RWPE2 (cell line): ENCODE results near the gene PARVB.

Source experiments
- ATAC-seq: fragments of 200-7000 bp; cut with Tn5 transposase; 3 replicates; pipeline ENCODE4 v1.9.1; 2021; ENCODE audit warnings: low read depth
- DNase-seq: peaks from one replicate; pipeline ENCODE4 v3.0.0-alpha.2; 2020; ENCODE audit warnings: low spot score
- H3K27ac ChIP-seq: fragments of 450-650 bp; 2 replicates; pipeline ENCODE4 v1.5.1; 2017; ENCODE audit warnings: mild to moderate bottlenecking; ENCODE audit not compliant: poor library complexity, severe bottlenecking
- H3K27me3 ChIP-seq: fragments of 250-450 bp; sonication (Bioruptor Pico); 2 replicates; pipeline ENCODE4 v1.5.1; 2021; ENCODE audit warnings: mild to moderate bottlenecking, moderate library complexity; ENCODE audit not compliant: insufficient read depth, poor library complexity, severe bottlenecking
- H3K36me3 ChIP-seq: fragments of 250-450 bp; sonication (Bioruptor Pico); 2 replicates; pipeline ENCODE4 v1.5.1; 2020; ENCODE audit warnings: low read depth, mild to moderate bottlenecking, moderate library complexity
- H3K4me1 ChIP-seq: fragments of 250-450 bp; sonication (Bioruptor Pico); 2 replicates; pipeline ENCODE4 v1.5.1; 2021; ENCODE audit warnings: mild to moderate bottlenecking, moderate library complexity; ENCODE audit not compliant: insufficient read depth, poor library complexity, severe bottlenecking
- H3K4me3 ChIP-seq: fragments of 250-450 bp; sonication (Bioruptor Pico); 2 replicates; pipeline ENCODE4 v1.5.1; 2021; ENCODE audit warnings: mild to moderate bottlenecking, moderate library complexity; ENCODE audit not compliant: severe bottlenecking
- H3K9me3 ChIP-seq: fragments of 250-450 bp; sonication (Bioruptor Pico); 2 replicates; pipeline ENCODE4 v1.5.1; 2021; ENCODE audit warnings: mild to moderate bottlenecking, moderate library complexity; ENCODE audit not compliant: severe bottlenecking
- TF ChIP-seq, protein P1 (sequence below): fragments of 450-650 bp; IDR thresholded peaks from one replicate; pipeline ENCODE4 v1.5.1; 2017; ENCODE audit warnings: mild to moderate bottlenecking, moderate library complexity; ENCODE audit not compliant: poor library complexity, severe bottlenecking

PARVB gene

DNA sequence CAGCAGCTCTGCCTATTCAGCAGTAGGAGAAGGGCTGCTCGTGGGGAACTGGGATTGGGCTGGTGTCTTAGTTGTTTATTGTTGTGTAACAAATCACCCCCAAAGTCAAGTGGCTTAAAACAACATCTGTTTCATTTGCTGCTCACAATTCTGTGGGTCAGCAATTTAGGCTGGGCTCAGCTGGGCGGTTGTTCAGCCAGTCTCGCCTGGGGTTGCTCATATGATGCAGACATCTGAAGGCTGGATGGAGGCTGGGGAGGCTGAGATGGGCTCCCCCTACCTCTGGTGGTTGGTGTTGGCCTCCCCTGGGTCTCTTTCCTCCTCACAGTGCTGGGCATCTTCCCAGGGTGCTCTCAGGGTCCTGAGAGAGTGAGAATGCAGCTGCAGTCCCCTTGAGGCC lies 113.3 kb downstream of the PARVB start:
- Histone ChIP-seq H3K27me3 (no peaks in the 10 kb centered on the region), H3K9me3 (no peaks in the 10 kb centered on the region), H3K4me1 (no peaks in the 10 kb centered on the region), H3K4me3 (no peak overlapping the region), H3K36me3 (no peaks in the 10 kb centered on the region; the same call in 1 of the 2 replicates), H3K27ac (no peak overlapping the region)
- no peak for DNase-seq
- ATAC-seq: no peak
- TF ChIP-seq, protein P1, sequence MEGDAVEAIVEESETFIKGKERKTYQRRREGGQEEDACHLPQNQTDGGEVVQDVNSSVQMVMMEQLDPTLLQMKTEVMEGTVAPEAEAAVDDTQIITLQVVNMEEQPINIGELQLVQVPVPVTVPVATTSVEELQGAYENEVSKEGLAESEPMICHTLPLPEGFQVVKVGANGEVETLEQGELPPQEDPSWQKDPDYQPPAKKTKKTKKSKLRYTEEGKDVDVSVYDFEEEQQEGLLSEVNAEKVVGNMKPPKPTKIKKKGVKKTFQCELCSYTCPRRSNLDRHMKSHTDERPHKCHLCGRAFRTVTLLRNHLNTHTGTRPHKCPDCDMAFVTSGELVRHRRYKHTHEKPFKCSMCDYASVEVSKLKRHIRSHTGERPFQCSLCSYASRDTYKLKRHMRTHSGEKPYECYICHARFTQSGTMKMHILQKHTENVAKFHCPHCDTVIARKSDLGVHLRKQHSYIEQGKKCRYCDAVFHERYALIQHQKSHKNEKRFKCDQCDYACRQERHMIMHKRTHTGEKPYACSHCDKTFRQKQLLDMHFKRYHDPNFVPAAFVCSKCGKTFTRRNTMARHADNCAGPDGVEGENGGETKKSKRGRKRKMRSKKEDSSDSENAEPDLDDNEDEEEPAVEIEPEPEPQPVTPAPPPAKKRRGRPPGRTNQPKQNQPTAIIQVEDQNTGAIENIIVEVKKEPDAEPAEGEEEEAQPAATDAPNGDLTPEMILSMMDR: no peak

DNA sequence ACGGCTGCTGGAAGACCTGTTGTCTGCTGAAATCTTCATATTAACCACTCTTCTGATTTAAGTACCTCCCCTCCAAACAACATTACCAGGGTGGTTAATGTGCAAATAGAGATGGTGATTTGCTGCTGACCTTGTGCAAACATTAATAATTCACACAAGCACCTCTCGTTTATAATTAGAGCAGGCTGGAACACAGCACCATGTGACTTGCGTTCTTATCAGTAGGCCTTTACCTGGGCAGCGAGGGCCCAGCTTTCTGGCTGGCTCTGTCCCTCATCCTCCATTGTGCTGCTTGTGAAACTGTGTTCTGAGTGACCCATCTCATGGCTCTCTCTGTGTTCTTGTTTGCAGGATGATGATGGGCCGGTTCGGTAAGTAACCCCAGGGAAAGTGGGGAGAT lies 115.7 kb downstream of the PARVB start:
- H3K9me3 ChIP-seq: no peaks in the 10 kb centered on the region
- H3K27me3 ChIP-seq: no peaks in the 10 kb centered on the region
- TF ChIP-seq, protein P1: no peak
- H3K27ac ChIP-seq: no peak overlapping the region
- H3K4me3 ChIP-seq: no peak overlapping the region
- no peaks in the 10 kb centered on the region; the same call in 1 of the 2 replicates for H3K36me3 ChIP-seq
- DNase-seq (no peak), ATAC-seq (no peak)
- no peaks in the 10 kb centered on the region for H3K4me1 ChIP-seq

DNA sequence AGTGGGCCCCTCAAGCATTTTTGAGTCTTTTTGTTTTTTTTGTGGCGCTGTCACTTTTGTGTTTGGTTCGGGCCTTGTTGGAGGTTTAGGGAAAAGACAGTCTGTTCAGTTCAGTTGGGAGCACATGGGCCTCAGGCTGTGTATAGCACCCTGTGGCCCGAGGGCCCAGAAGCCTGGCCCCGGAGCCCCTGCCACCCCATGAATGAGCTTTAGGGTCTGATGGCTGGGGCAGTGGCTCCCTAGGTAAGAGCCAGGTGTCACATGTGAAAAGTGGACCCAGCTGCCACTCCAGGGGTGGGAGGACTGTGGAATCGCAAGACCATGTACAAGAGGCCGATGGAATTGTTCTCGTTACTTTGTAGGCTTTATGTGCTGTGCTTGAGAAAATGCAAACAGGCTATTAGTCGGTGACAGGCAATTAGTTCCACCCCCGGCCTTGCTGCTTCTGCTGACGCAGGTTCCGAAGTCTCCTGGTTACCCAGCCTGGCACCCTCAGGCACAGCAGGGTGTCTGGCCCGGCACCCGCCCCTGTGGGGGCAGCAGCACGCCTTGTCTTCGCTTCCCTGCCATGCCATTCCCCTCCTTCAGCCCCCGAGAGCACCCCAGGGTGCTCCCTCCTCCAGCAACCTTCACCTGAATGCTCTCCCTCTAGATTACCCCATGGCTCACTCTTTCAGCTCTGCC lies 118.5 kb downstream of the PARVB start:
- Histone ChIP-seq H3K36me3 (no peaks in the 10 kb centered on the region), H3K9me3 (no peaks in the 10 kb centered on the region), H3K4me1 (no peaks in the 10 kb centered on the region), H3K27me3 (no peaks in the 10 kb centered on the region), H3K4me3 (no peak overlapping the region), H3K27ac (no peak overlapping the region)
- no peak for DNase-seq
- TF ChIP-seq, protein P1: no peak
- ATAC-seq: no peak

DNA sequence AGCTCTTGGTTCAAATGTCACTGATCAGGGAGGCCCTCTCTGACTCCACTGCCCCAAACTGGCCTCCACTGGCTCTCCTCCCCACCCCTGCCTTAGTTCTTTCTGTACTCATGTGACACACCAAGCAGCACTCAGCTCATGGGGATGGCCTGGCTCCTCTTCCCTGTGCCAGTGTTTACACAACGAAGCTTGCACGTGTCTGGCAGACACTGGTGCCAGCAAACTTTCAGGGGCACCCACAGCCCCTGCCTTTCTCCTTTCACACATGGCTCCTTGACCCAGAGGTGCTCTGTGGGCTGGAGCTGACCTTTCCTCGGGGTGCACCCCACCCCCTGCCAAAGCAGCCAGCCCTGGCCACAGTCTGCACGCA lies 119.0 kb downstream of the PARVB start:
- no peaks in the 10 kb centered on the region for H3K36me3 ChIP-seq
- no peaks in the 10 kb centered on the region for H3K9me3 ChIP-seq
- H3K4me1 ChIP-seq: no peaks in the 10 kb centered on the region
- TF ChIP-seq, protein P1: no peak
- H3K4me3 ChIP-seq: no peak overlapping the region
- no peak for ATAC-seq
- DNase-seq: no peak
- no peak overlapping the region for H3K27ac ChIP-seq
- H3K27me3 ChIP-seq: no peaks in the 10 kb centered on the region

DNA sequence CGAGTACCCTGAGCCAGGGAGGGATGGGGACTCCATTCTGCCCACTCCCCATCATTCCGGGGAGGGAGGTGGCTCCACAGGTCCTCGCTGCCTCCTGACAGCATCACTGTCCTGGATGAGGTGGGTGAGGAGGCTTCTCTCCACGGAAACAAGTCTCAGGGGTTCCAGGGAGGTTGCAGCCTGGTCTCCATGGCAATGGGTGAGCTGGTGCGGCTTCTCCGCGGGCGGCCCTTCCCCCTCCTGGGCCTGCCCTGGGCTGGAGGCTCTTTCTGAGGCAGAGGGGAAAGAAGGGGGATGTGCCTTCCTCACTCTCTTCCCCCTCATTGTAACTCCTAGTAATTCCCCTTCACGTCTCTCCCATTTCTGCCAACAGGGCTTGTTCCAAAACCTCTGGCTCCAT lies 119.5 kb downstream of the PARVB start:
- ATAC-seq (no peak), DNase-seq (no peak)
- no peaks in the 10 kb centered on the region for H3K4me1 ChIP-seq
- TF ChIP-seq, protein P1: no peak
- no peak overlapping the region for H3K27ac ChIP-seq
- no peaks in the 10 kb centered on the region for H3K36me3 ChIP-seq
- no peaks in the 10 kb centered on the region for H3K9me3 ChIP-seq
- H3K4me3 ChIP-seq: no peak overlapping the region
- no peaks in the 10 kb centered on the region for H3K27me3 ChIP-seq
